Immature natural killer cell (primary cell): ENCODE measurements around the gene NPR2. TPM values are rescaled to one million over a fixed set of nuclear protein-coding genes. Genes with fewer than 3 reads are reported as not detected.
A peak's percentile ranks its signal among the peaks of the same experiment; 100 is the strongest.

ENCODE experiments used
- DNase-seq, 3 donors: peaks; one replicate each; pipeline ENCODE4 v3.0.0; 2022; ENCODE audit warnings: mixed read lengths in 1 of 3
- H3K27ac Mint-ChIP-seq, 6 donors: one replicate each; pipeline ENCODE4 v1.8.0; 2020; ENCODE audit warnings: mixed read lengths in 6 of 6, mild to moderate bottlenecking in 5 of 6, inconsistent platforms in 4 of 6, moderate library complexity in 3 of 6
- H3K27me3 Mint-ChIP-seq, 3 donors: one replicate each; pipeline ENCODE4 v1.8.0; 2020 to 2021; ENCODE audit warnings: low read depth in 3 of 3, mild to moderate bottlenecking in 3 of 3, mixed read lengths in 3 of 3, moderate library complexity in 3 of 3, inconsistent platforms in 1 of 3
- H3K36me3 Mint-ChIP-seq, 3 donors: one replicate each; pipeline ENCODE4 v1.8.0; 2020; ENCODE audit warnings: mixed read lengths in 3 of 3, inconsistent platforms in 2 of 3, mild to moderate bottlenecking in 2 of 3
- H3K4me1 Mint-ChIP-seq, 2 donors: one replicate each; pipeline ENCODE4 v1.8.0; 2020; ENCODE audit warnings: inconsistent platforms in 2 of 2, mild to moderate bottlenecking in 2 of 2, mixed read lengths in 2 of 2, moderate library complexity in 1 of 2
- H3K4me3 Mint-ChIP-seq, 5 donors: one replicate each; pipeline ENCODE4 v1.8.0; 2020; ENCODE audit warnings: mild to moderate bottlenecking in 5 of 5, mixed read lengths in 5 of 5, inconsistent platforms in 3 of 5, moderate library complexity in 3 of 5
- H3K9me3 Mint-ChIP-seq, 6 donors: one replicate each; pipeline ENCODE4 v1.8.0; 2020; ENCODE audit warnings: mild to moderate bottlenecking in 6 of 6, mixed read lengths in 6 of 6, inconsistent platforms in 4 of 6, moderate library complexity in 3 of 6
- polyA plus RNA-seq, 3 donors: library from polyadenylated mRNA; unstranded; fragments of 300-500 nt; fragmentation: Illumina TruSeq; gene quantifications; one replicate each; pipeline ENCODE4 v1.2.3, GENCODE V29; 2021

NPR2 gene
- polyA plus RNA-seq, 3 donors from 2014 or later = 0.46 TPM; not detected in 2

GRCh38 chr9:35771534-35771933 is 19.9 kb upstream of the NPR2 start:
- DNase-seq = no peak
- Mint-ChIP-seq H3K27me3 (peaks cover 0 to 2% (median 0%) of the 10 kb centered on the region in 3 donors), H3K9me3 (no peaks in the 10 kb centered on the region), H3K4me1 (no peaks in the 10 kb centered on the region), H3K27ac (no peak overlapping the region), H3K36me3 (no peaks in the 10 kb centered on the region), H3K4me3 (no peak overlapping the region)

- no peaks in the 10 kb centered on the region for H3K9me3 Mint-ChIP-seq
- no peaks in the 10 kb centered on the region for H3K4me1 Mint-ChIP-seq
- H3K36me3 Mint-ChIP-seq = no peaks in the 10 kb centered on the region
- H3K27me3 Mint-ChIP-seq = peaks cover 0 to 2% (median 0%) of the 10 kb centered on the region in 3 donors
- H3K27ac Mint-ChIP-seq = no peak overlapping the region
- DNase-seq = no peak
- no peak overlapping the region for H3K4me3 Mint-ChIP-seq
Observed at GRCh38 chr9:35771943-35772342, 19.4 kb upstream of the NPR2 start.

GRCh38 chr9:35774907-35775635 is 16.3 kb upstream of the NPR2 start:
- H3K4me1 Mint-ChIP-seq = no peaks in the 10 kb centered on the region
- no peak overlapping the region for H3K4me3 Mint-ChIP-seq
- H3K27ac Mint-ChIP-seq = no peak overlapping the region
- H3K36me3 Mint-ChIP-seq = peaks cover 0 to 7% (median under 1%) of the 10 kb centered on the region in 3 donors
- peaks cover 0 to 2% (median 0%) of the 10 kb centered on the region in 3 donors for H3K27me3 Mint-ChIP-seq
- no peak for DNase-seq
- H3K9me3 Mint-ChIP-seq = no peaks in the 10 kb centered on the region

GRCh38 chr9:35776018-35776417 is 15.4 kb upstream of the NPR2 start:
- H3K4me1 Mint-ChIP-seq = no peaks in the 10 kb centered on the region
- no peak for DNase-seq
- no peak overlapping the region for H3K4me3 Mint-ChIP-seq
- peaks cover 0 to 2% (median 0%) of the 10 kb centered on the region in 3 donors for H3K27me3 Mint-ChIP-seq
- H3K36me3 Mint-ChIP-seq = peaks cover 0 to 9% (median 4%) of the 10 kb centered on the region in 3 donors
- no peaks in the 10 kb centered on the region for H3K9me3 Mint-ChIP-seq
- peak overlapping the region in 1 of 6 donors; percentile 11 for H3K27ac Mint-ChIP-seq

GRCh38 chr9:35778496-35778895 is 12.9 kb upstream of the NPR2 start:
- no peak for DNase-seq
- Mint-ChIP-seq H3K4me3 (no peak overlapping the region), H3K27ac (no peak overlapping the region), H3K36me3 (peaks cover 2 to 13% (median 8%) of the 10 kb centered on the region in 3 donors), H3K27me3 (peaks cover 0 to 2% (median 0%) of the 10 kb centered on the region in 3 donors), H3K4me1 (no peaks in the 10 kb centered on the region), H3K9me3 (no peaks in the 10 kb centered on the region)

- no peaks in the 10 kb centered on the region for H3K27me3 Mint-ChIP-seq
- no peaks in the 10 kb centered on the region for H3K9me3 Mint-ChIP-seq
- no peak overlapping the region for H3K4me3 Mint-ChIP-seq
- DNase-seq = no peak
- peaks cover 18 to 26% (median 19%) of the 10 kb centered on the region in 3 donors for H3K36me3 Mint-ChIP-seq
- no peaks in the 10 kb centered on the region for H3K4me1 Mint-ChIP-seq
- no peak overlapping the region for H3K27ac Mint-ChIP-seq
Observed at GRCh38 chr9:35781066-35781465, 10.3 kb upstream of the NPR2 start.

- no peaks in the 10 kb centered on the region for H3K9me3 Mint-ChIP-seq
- no peak for DNase-seq
- no peaks in the 10 kb centered on the region for H3K4me1 Mint-ChIP-seq
- no peak overlapping the region for H3K4me3 Mint-ChIP-seq
- no peaks in the 10 kb centered on the region for H3K27me3 Mint-ChIP-seq
- peaks cover 25 to 37% (median 27%) of the 10 kb centered on the region in 3 donors for H3K36me3 Mint-ChIP-seq
- H3K27ac Mint-ChIP-seq = no peak overlapping the region
Observed at GRCh38 chr9:35783418-35783817, 8.0 kb upstream of the NPR2 start.

GRCh38 chr9:35789541-35789940 is 1.9 kb upstream of the NPR2 start:
- peaks cover 15 to 25% (median 21%) of the 10 kb centered on the region in 3 donors for H3K36me3 Mint-ChIP-seq
- H3K4me1 Mint-ChIP-seq = peaks cover 2 to 5% of the 10 kb centered on the region in 2 donors
- no peak overlapping the region for H3K4me3 Mint-ChIP-seq
- H3K27me3 Mint-ChIP-seq = peaks cover 0 to 4% (median 2%) of the 10 kb centered on the region in 3 donors
- DNase-seq = no peak
- no peak overlapping the region for H3K27ac Mint-ChIP-seq
- H3K9me3 Mint-ChIP-seq = no peaks in the 10 kb centered on the region

- Mint-ChIP-seq H3K27ac (no peak overlapping the region), H3K27me3 (peaks cover 0 to 4% (median 3%) of the 10 kb centered on the region in 3 donors), H3K36me3 (peaks cover 12 to 25% (median 22%) of the 10 kb centered on the region in 3 donors), H3K9me3 (no peaks in the 10 kb centered on the region), H3K4me1 (peaks cover 2 to 5% of the 10 kb centered on the region in 2 donors), H3K4me3 (no peak overlapping the region)
- no peak for DNase-seq
Observed at GRCh38 chr9:35790025-35790384, 1.4 kb upstream of the NPR2 start.

- no peak overlapping the region for H3K4me3 Mint-ChIP-seq
- DNase-seq = peak; percentile 58 to 66 (median 61)
- no peaks in the 10 kb centered on the region for H3K9me3 Mint-ChIP-seq
- H3K4me1 Mint-ChIP-seq = peaks cover 2 to 5% of the 10 kb centered on the region in 2 donors
- H3K36me3 Mint-ChIP-seq = peaks cover 11 to 24% (median 23%) of the 10 kb centered on the region in 3 donors
- peaks cover 0 to 4% (median 3%) of the 10 kb centered on the region in 3 donors for H3K27me3 Mint-ChIP-seq
- H3K27ac Mint-ChIP-seq = no peak overlapping the region
Observed at GRCh38 chr9:35790385-35791296, 750 bp upstream of the NPR2 start.

- no peak overlapping the region for H3K4me3 Mint-ChIP-seq
- no peak overlapping the region for H3K27ac Mint-ChIP-seq
- H3K36me3 Mint-ChIP-seq = peaks cover 0 to 17% (median 13%) of the 10 kb centered on the region in 3 donors
- H3K9me3 Mint-ChIP-seq = no peaks in the 10 kb centered on the region
- H3K4me1 Mint-ChIP-seq = peaks cover 2 to 5% of the 10 kb centered on the region in 2 donors
- no peak for DNase-seq
- peaks cover 0 to 4% (median 3%) of the 10 kb centered on the region in 3 donors for H3K27me3 Mint-ChIP-seq
Observed at GRCh38 chr9:35792024-35792813, 828 bp downstream of the NPR2 start.

- DNase-seq = no peak
- peaks cover 0 to 4% (median 3%) of the 10 kb centered on the region in 3 donors for H3K27me3 Mint-ChIP-seq
- no peak overlapping the region for H3K27ac Mint-ChIP-seq
- no peaks in the 10 kb centered on the region for H3K9me3 Mint-ChIP-seq
- peaks cover 2 to 5% of the 10 kb centered on the region in 2 donors for H3K4me1 Mint-ChIP-seq
- no peak overlapping the region for H3K4me3 Mint-ChIP-seq
- peaks cover 0 to 13% (median 7%) of the 10 kb centered on the region in 3 donors for H3K36me3 Mint-ChIP-seq
Observed at GRCh38 chr9:35792826-35793225, 1.4 kb downstream of the NPR2 start.

GRCh38 chr9:35793461-35793860 is 2.1 kb downstream of the NPR2 start:
- H3K36me3 Mint-ChIP-seq = peaks cover 0 to 13% (median 6%) of the 10 kb centered on the region in 3 donors
- peaks cover 2 to 5% of the 10 kb centered on the region in 2 donors for H3K4me1 Mint-ChIP-seq
- H3K27ac Mint-ChIP-seq = peak overlapping the region in 1 of 6 donors; percentile 77
- H3K27me3 Mint-ChIP-seq = peaks cover 0 to 4% (median 3%) of the 10 kb centered on the region in 3 donors
- no peak overlapping the region for H3K4me3 Mint-ChIP-seq
- no peaks in the 10 kb centered on the region for H3K9me3 Mint-ChIP-seq
- DNase-seq = no peak
